PC-3 (cell line): ENCODE data around the gene COX6A2.

ENCODE experiments used
- EZH2 ChIP-seq: fragments of 300-600 bp; sonication (generic); IDR thresholded peaks from one replicate; pipeline ENCODE4 v1.6.1; 2017; ENCODE audit warnings: antibody characterized with exemption, mild to moderate bottlenecking, low read length; ENCODE audit not compliant: unreplicated experiment
- TF ChIP-seq, protein P1 (sequence below): fragments of 300-600 bp; sonication (generic); conservative IDR thresholded peaks from 2 replicates; pipeline ENCODE4 v1.5.1; 2017; ENCODE audit warnings: antibody characterized with exemption, low read depth, mild to moderate bottlenecking, low read length

- TF ChIP-seq, protein P1, sequence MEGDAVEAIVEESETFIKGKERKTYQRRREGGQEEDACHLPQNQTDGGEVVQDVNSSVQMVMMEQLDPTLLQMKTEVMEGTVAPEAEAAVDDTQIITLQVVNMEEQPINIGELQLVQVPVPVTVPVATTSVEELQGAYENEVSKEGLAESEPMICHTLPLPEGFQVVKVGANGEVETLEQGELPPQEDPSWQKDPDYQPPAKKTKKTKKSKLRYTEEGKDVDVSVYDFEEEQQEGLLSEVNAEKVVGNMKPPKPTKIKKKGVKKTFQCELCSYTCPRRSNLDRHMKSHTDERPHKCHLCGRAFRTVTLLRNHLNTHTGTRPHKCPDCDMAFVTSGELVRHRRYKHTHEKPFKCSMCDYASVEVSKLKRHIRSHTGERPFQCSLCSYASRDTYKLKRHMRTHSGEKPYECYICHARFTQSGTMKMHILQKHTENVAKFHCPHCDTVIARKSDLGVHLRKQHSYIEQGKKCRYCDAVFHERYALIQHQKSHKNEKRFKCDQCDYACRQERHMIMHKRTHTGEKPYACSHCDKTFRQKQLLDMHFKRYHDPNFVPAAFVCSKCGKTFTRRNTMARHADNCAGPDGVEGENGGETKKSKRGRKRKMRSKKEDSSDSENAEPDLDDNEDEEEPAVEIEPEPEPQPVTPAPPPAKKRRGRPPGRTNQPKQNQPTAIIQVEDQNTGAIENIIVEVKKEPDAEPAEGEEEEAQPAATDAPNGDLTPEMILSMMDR: no peak
- TF ChIP-seq EZH2: no peak
Measured at GRCh38 chr16:31397701-31398100, 30.5 kb downstream of the COX6A2 start.
